ENCODE results near the gene NIPA2.
"Not testable (repeated sequence)": the region's sequence is repeated elsewhere in the genome, so short reads cannot be mapped to it uniquely, and the experiment has no call there.

Gene NIPA2

GRCh38 chr15:22838292-22839042 lies at the start of gene NIPA2:
Gene NIPA2 (plus strand): TSS chr15:22838666. CDS start chr15:22851732, 13,066 bp downstream.
- peak; percentile 98 for DNase-seq

- DNase-seq: no peak
Measured at GRCh38 chr15:22794063-22794462, 44.4 kb upstream of the NIPA2 start.

GRCh38 chr15:22794621-22795167 lies 43.8 kb upstream of the NIPA2 start:
- DNase-seq: no peak

- no peak for DNase-seq
Measured at GRCh38 chr15:22795206-22796063, 43.0 kb upstream of the NIPA2 start.

GRCh38 chr15:22796079-22796478 lies 42.4 kb upstream of the NIPA2 start:
- no peak for DNase-seq

GRCh38 chr15:22799902-22800301 lies 38.6 kb upstream of the NIPA2 start:
- no peak for DNase-seq

GRCh38 chr15:22803006-22803405 lies 35.5 kb upstream of the NIPA2 start:
- DNase-seq: not testable (repeated sequence)

- no peak for DNase-seq
Measured at GRCh38 chr15:22806156-22806555, 32.3 kb upstream of the NIPA2 start.

- no peak for DNase-seq
Measured at GRCh38 chr15:22806664-22807063, 31.8 kb upstream of the NIPA2 start.

- DNase-seq: not testable (repeated sequence)
Measured at GRCh38 chr15:22807831-22808230, 30.6 kb upstream of the NIPA2 start.

- no peak for DNase-seq
Measured at GRCh38 chr15:22808240-22808639, 30.2 kb upstream of the NIPA2 start.

- no peak for DNase-seq
Measured at GRCh38 chr15:22808761-22809280, 29.6 kb upstream of the NIPA2 start.

- DNase-seq: no peak
Measured at GRCh38 chr15:22810033-22810852, 28.2 kb upstream of the NIPA2 start.

GRCh38 chr15:22810853-22811338 lies 27.6 kb upstream of the NIPA2 start:
- DNase-seq: no peak

- peak; percentile 9 to 10 for DNase-seq
Measured at GRCh38 chr15:22811640-22812039, 26.8 kb upstream of the NIPA2 start.

- DNase-seq: no peak
Measured at GRCh38 chr15:22813844-22814243, 24.6 kb upstream of the NIPA2 start.

- no peak for DNase-seq
Measured at GRCh38 chr15:22815766-22816165, 22.7 kb upstream of the NIPA2 start.

- no peak for DNase-seq
Measured at GRCh38 chr15:22819651-22820050, 18.8 kb upstream of the NIPA2 start.

GRCh38 chr15:22823495-22824128 lies 14.9 kb upstream of the NIPA2 start:
- DNase-seq: no peak

- DNase-seq: no peak
Measured at GRCh38 chr15:22827125-22827524, 11.3 kb upstream of the NIPA2 start.

- no peak for DNase-seq
Measured at GRCh38 chr15:22831473-22831872, 7.0 kb upstream of the NIPA2 start.

Measured in CD4-positive, alpha-beta T cell treated with Interferon alpha-2 for 1 hour (primary cell).